ENCODE data around the gene TPSAB1.
"Not testable (repeated sequence)": the region's sequence is repeated elsewhere in the genome, so short reads cannot be mapped to it uniquely, and the experiment has no call there.

- TF ChIP-seq CTCF (IDR thresholded peaks at IDR 0.05; ENCODE audit: insufficient read depth, low read length, poor library complexity, severe bottlenecking); EZH2phosphoT487 (conservative IDR thresholded peaks at IDR 0.05; ENCODE audit: low read length): not testable (repeated sequence)
Measured at GRCh38 chr16:1232049-1232748, 8.3 kb upstream of the TPSAB1 start.

Data from SU-DHL-6 (cell line).